Activated T-helper 1 cell treated with anti-CD3 and anti-CD28 coated beads, Interleukin-12 subunit alpha, Interleukin-12 subunit beta, Interleukin-2, Interleukin-4 antibody, amounts not matched to agents 30 ng/mL and 10 ng/mL and 1 ng/mL, durations not matched to agents 14 hours and 24 hours and 36 hours (primary cell): ENCODE data around the gene TFAP2A. TPM values are rescaled to one million over a fixed set of nuclear protein-coding genes. Genes with fewer than 3 reads are reported as not detected.

Source experiments
- DNase-seq: peaks from one replicate; pipeline ENCODE4 v3.0.0; 2021; ENCODE audit warnings: low spot score
- H3K27ac Mint-ChIP-seq: one replicate; pipeline ENCODE4 v1.8.0; 2021; ENCODE audit warnings: mild to moderate bottlenecking, mixed read lengths
- H3K27me3 Mint-ChIP-seq: one replicate; pipeline ENCODE4 v1.8.0; 2022; ENCODE audit warnings: mild to moderate bottlenecking, moderate library complexity, mixed read lengths; ENCODE audit not compliant: insufficient read depth
- H3K36me3 Mint-ChIP-seq: one replicate; pipeline ENCODE4 v1.8.0; 2021; ENCODE audit warnings: low read depth, mixed read lengths
- H3K4me1 Mint-ChIP-seq: one replicate; pipeline ENCODE4 v1.8.0; 2021; ENCODE audit warnings: low read depth, mixed read lengths
- H3K4me3 Mint-ChIP-seq: one replicate; pipeline ENCODE4 v1.8.0; 2021; ENCODE audit warnings: mild to moderate bottlenecking, moderate library complexity, mixed read lengths
- H3K9me3 Mint-ChIP-seq: one replicate; pipeline ENCODE4 v1.8.0; 2021; ENCODE audit warnings: mixed read lengths
- intact Hi-C: fragments of 100-400 bp; cut with micrococcal nuclease; formaldehyde crosslinking; loops from one replicate; pipeline ENCODE4 v1.15.1; 2024
- total RNA-seq: library from RNA; stranded (reverse); gene quantifications from 2 replicates; pipeline ENCODE4 v1.2.3, GENCODE V29; 2022

TFAP2A gene
- total RNA-seq, 1 donor from 2014 or later, result not detected

GRCh38 chr6:10415617-10416480 lies 975 bp upstream of the TFAP2A start:
- H3K4me1 Mint-ChIP-seq, result peaks cover 26% of the 10 kb centered on the region
- peaks cover 88% of the 10 kb centered on the region for H3K27me3 Mint-ChIP-seq
- H3K27ac Mint-ChIP-seq, result peak overlapping the region; percentile 86
- H3K36me3 Mint-ChIP-seq, result peaks cover 9% of the 10 kb centered on the region
- no peak for DNase-seq
- no peak overlapping the region for H3K4me3 Mint-ChIP-seq
- peaks cover 13% of the 10 kb centered on the region for H3K9me3 Mint-ChIP-seq
- intact Hi-C loops, result no loop called here

GRCh38 chr6:10413850-10414738 lies 780 bp downstream of the TFAP2A start:
- peak overlapping the region; percentile 77 for H3K4me3 Mint-ChIP-seq
- intact Hi-C loops, result loop anchor here (1.0 to 2.0 kb wide), 2 partner anchors 19 to 29 kb away; no protein-coding TSS in a partner anchor
- peaks cover 13% of the 10 kb centered on the region for H3K36me3 Mint-ChIP-seq
- peak overlapping the region; percentile 34 for H3K27ac Mint-ChIP-seq
- H3K9me3 Mint-ChIP-seq, result peaks cover 27% of the 10 kb centered on the region
- peaks cover 42% of the 10 kb centered on the region for H3K4me1 Mint-ChIP-seq
- no peak for DNase-seq
- H3K27me3 Mint-ChIP-seq, result peaks cover 90% of the 10 kb centered on the region

GRCh38 chr6:10413262-10413849 lies 1.5 kb downstream of the TFAP2A start:
- Mint-ChIP-seq H3K4me3 (peak overlapping the region; percentile 77), H3K4me1 (peaks cover 42% of the 10 kb centered on the region), H3K27me3 (peaks cover 91% of the 10 kb centered on the region), H3K9me3 (peaks cover 27% of the 10 kb centered on the region), H3K36me3 (peaks cover 13% of the 10 kb centered on the region), H3K27ac (peak overlapping the region; percentile 32)
- intact Hi-C loops, result loop anchor here (1.0 to 2.0 kb wide), 2 partner anchors 18 to 29 kb away; no protein-coding TSS in a partner anchor
- no peak for DNase-seq

- Mint-ChIP-seq H3K4me3 (peak overlapping the region; percentile 80), H3K27me3 (peaks cover 91% of the 10 kb centered on the region), H3K27ac (peak overlapping the region; percentile 32), H3K4me1 (peaks cover 42% of the 10 kb centered on the region), H3K9me3 (peaks cover 27% of the 10 kb centered on the region), H3K36me3 (peaks cover 13% of the 10 kb centered on the region)
- intact Hi-C loops, result loop anchor here (1.0 to 2.0 kb wide), 3 partner anchors 8 to 28 kb away; no protein-coding TSS in a partner anchor
- no peak for DNase-seq
These were observed 2.2 kb downstream of the TFAP2A start for GRCh38 chr6:10412461-10413261.

GRCh38 chr6:10411971-10412460 lies 2.9 kb downstream of the TFAP2A start:
- intact Hi-C loops, result loop anchor here (1.0 to 2.0 kb wide), 2 partner anchors 8 to 27 kb away; no protein-coding TSS in a partner anchor
- peaks cover 42% of the 10 kb centered on the region for H3K4me1 Mint-ChIP-seq

GRCh38 chr6:10411131-10411970 lies 3.5 kb downstream of the TFAP2A start:
- intact Hi-C loops, result no loop called here
- DNase-seq, result no peak

More at GRCh38 chr6:10411971-10412460, 2.9 kb downstream of the TFAP2A start:
- Mint-ChIP-seq H3K4me3 (peak overlapping the region; percentile 80), H3K27me3 (peaks cover 91% of the 10 kb centered on the region), H3K27ac (peak overlapping the region; percentile 42), H3K36me3 (peaks cover 9% of the 10 kb centered on the region), H3K9me3 (peaks cover 27% of the 10 kb centered on the region)
- peak; percentile 38 for DNase-seq

GRCh38 chr6:10410207-10411050 lies 4.4 kb downstream of the TFAP2A start:
- peak overlapping the region; percentile 61 for H3K27ac Mint-ChIP-seq
- H3K4me1 Mint-ChIP-seq, result peaks cover 42% of the 10 kb centered on the region
- intact Hi-C loops, result no loop called here
- H3K36me3 Mint-ChIP-seq, result peaks cover 9% of the 10 kb centered on the region
- H3K4me3 Mint-ChIP-seq, result peak overlapping the region; percentile 64
- H3K27me3 Mint-ChIP-seq, result peaks cover 93% of the 10 kb centered on the region
- H3K9me3 Mint-ChIP-seq, result peaks cover 35% of the 10 kb centered on the region
- DNase-seq, result no peak

More at GRCh38 chr6:10411131-10411970, 3.5 kb downstream of the TFAP2A start:
- Mint-ChIP-seq H3K9me3 (peaks cover 29% of the 10 kb centered on the region), H3K36me3 (peaks cover 9% of the 10 kb centered on the region), H3K4me3 (peak overlapping the region; percentile 80), H3K27ac (peak overlapping the region; percentile 71), H3K4me1 (peaks cover 42% of the 10 kb centered on the region), H3K27me3 (peaks cover 93% of the 10 kb centered on the region)

GRCh38 chr6:10409731-10410206 lies 5.1 kb downstream of the TFAP2A start:
- peaks cover 90% of the 10 kb centered on the region for H3K27me3 Mint-ChIP-seq
- H3K27ac Mint-ChIP-seq, result peak overlapping the region; percentile 75
- intact Hi-C loops, result loop anchor here (1.0 to 10.0 kb wide), 3 partner anchors 9 to 635 kb away; partner anchors contain the start of gene ELOVL2
- peaks cover 35% of the 10 kb centered on the region for H3K9me3 Mint-ChIP-seq
- peaks cover 42% of the 10 kb centered on the region for H3K4me1 Mint-ChIP-seq
- H3K4me3 Mint-ChIP-seq, result peak overlapping the region; percentile 64
- DNase-seq, result no peak
- H3K36me3 Mint-ChIP-seq, result peaks cover 8% of the 10 kb centered on the region

- Mint-ChIP-seq H3K27ac (peak overlapping the region; percentile 75), H3K27me3 (peaks cover 86% of the 10 kb centered on the region), H3K36me3 (peaks cover 10% of the 10 kb centered on the region), H3K4me1 (peaks cover 42% of the 10 kb centered on the region), H3K4me3 (peak overlapping the region; percentile 10), H3K9me3 (peaks cover 34% of the 10 kb centered on the region)
- intact Hi-C loops, result loop anchor here (1.0 to 10.0 kb wide), 3 partner anchors 9 to 636 kb away; partner anchors contain the start of gene ELOVL2
- no peak for DNase-seq
These were observed 5.6 kb downstream of the TFAP2A start for GRCh38 chr6:10409233-10409721.

- Mint-ChIP-seq H3K4me3 (no peak overlapping the region), H3K27ac (no peak overlapping the region), H3K9me3 (peaks cover 36% of the 10 kb centered on the region), H3K4me1 (peaks cover 38% of the 10 kb centered on the region), H3K36me3 (peaks cover 9% of the 10 kb centered on the region), H3K27me3 (peaks cover 78% of the 10 kb centered on the region)
- no peak for DNase-seq
- intact Hi-C loops, result loop anchor here (2.0 to 10.0 kb wide), 2 partner anchors 14 to 636 kb away; partner anchors contain the start of gene ELOVL2
These were observed 6.4 kb downstream of the TFAP2A start for GRCh38 chr6:10408457-10408856.
